Kasumi-1 (cell line): ENCODE data around the gene CLIC6.
"Not testable (repeated sequence)": the region's sequence is repeated elsewhere in the genome, so short reads cannot be mapped to it uniquely, and the experiment has no call there.

Source experiments
- DNase-seq, 2 experiments: peaks; one replicate each; lab custom pipeline; 2025; lab: John Stamatoyannopoulos, UW

Gene CLIC6

GRCh38 chr21:34653522-34653921 is 15.3 kb upstream of the CLIC6 start:
- DNase-seq: no peak

DNA sequence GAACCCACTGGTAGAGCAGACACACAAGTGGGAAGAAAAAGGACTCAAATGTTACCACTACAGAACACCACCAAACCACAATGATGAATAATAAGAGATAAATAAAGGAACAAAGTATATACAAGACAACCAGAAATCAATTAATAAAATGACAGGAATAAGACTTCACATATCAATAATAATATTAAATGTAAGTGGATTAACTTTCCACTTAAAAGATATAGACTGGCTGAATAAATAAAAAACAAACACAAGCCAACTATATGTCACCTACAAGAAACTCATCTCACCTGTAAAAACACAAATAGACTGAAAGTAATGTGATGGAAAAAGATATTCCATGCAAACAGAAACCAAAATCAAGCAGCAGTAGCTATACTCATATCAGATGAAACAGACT is 6.9 kb upstream of the CLIC6 start:
- DNase-seq: no peak

DNA sequence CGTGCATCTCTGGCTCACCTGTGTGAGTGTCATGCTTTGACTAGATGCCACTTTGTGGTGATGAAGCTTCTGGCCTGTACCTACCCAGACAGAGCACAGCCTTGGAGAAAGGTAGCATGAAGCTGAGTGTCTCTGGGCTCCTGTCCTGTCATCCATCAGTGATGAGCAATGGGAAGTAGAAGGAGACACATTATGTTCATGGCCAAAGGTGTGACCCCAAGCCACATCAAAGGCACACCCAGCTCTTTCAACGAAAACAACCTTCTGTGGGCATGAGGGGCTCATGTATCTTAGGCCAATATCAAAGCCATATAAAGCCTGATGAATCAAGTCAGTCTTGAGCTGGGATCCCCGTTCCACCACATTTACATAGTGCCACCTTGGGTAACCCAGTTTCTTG is 1.0 kb upstream of the CLIC6 start:
- no peak for DNase-seq

DNA sequence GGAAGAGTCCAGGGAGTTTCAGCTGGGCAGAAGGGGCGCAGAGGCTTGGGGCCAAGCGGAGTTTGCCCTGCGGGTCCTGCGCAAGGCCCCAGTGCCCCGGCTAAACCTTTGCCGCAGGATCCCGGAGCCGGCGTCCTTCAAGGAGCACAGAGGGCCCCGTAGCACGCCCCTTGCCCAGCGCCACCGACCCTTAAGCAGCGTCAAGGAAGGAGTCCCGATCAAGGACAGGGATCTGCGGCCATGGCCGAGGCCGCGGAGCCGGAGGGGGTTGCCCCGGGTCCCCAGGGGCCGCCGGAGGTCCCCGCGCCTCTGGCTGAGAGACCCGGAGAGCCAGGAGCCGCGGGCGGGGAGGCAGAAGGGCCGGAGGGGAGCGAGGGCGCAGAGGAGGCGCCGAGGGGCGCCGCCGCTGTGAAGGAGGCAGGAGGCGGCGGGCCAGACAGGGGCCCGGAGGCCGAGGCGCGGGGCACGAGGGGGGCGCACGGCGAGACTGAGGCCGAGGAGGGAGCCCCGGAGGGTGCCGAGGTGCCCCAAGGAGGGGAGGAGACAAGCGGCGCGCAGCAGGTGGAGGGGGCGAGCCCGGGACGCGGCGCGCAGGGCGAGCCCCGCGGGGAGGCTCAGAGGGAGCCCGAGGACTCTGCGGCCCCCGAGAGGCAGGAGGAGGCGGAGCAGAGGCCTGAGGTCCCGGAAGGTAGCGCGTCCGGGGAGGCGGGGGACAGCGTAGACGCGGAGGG is 520 bp downstream of the CLIC6 start:
- DNase-seq: no peak

GRCh38 chr21:34669880-34670219 is 1.1 kb downstream of the CLIC6 start:
- not testable (repeated sequence) for DNase-seq

GRCh38 chr21:34670220-34670961 is 1.6 kb downstream of the CLIC6 start:
- DNase-seq: no peak

- no peak for DNase-seq
These were observed 2.2 kb downstream of the CLIC6 start for GRCh38 chr21:34670962-34671348.

DNA sequence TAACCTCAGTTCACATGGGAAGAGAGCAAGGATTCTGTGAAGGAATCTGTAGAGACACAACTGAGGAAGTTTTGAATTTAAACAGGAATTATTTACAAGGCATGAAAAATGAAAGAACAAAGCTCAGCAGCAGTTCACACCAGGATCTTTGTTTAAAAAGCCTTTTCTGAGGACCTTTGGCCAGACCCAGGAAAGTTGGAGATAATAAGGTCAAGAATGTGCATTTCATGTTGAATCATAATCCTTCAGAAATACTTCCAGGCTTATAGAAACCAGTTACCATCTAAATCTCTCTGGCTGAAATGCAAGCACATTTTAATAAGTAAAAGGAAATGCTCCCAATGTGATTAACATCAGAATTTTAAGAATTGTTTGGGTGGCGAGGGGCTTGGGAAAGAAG is 2.7 kb downstream of the CLIC6 start:
- DNase-seq: no peak

- no peak for DNase-seq
These were observed 3.1 kb downstream of the CLIC6 start for GRCh38 chr21:34671891-34672290.

GRCh38 chr21:34673006-34673405 is 4.2 kb downstream of the CLIC6 start:
- no peak for DNase-seq

DNA sequence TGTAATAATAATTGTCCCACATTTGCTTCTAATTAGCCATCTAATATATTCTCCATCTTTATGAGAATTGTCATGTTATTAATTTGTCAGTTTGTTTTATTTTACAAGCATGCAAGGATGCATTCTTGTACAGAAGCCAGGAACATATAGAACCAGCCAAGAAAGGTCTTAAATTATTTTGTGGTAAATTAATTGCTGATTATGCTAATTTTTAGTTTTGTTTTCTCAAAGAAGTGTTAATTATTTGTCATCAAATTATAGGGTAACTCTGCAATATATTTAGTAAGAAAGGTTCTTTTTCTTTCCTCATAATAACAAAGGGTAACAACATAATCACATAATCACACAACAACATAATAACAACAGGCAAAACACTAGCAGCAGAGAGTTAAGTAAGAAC is 5.7 kb downstream of the CLIC6 start:
- DNase-seq: no peak

DNA sequence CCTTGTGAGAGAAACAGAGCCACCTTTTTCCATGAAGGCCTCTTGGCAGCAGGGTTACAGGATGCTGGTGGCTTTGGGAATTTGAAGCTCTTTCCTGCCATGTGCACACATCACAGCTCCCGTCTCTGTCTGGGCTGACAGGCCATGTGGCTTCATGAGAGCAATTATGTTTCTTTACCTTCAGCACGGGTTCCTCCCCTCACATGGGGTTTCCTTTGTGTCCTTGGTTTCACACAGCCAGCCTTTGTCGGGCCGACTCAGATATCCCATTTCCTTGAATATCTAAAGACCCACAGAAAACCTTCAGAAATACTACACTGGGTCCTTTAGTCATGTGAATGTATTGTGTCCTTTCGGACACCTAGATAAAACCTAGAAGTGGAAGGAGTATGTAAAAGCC is 7.1 kb downstream of the CLIC6 start:
- no peak for DNase-seq

DNA sequence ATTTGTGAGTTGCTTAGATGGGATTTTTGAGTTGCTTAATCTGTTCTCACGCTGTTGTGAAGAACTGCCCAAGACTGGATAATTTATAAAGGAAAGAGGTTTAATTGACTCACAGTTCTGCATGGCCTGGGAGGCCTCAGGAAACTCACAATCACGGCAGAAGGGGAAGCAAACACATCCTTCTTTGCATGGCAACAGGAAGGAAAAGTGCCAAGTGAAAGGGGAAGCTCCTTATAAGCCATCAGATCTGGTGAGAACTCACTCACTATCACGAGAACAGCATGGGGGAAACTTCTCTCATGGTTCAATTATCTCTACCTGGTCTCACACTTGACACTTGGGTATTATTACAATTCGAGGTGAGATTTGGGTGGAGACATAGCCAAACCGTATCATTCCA is 10.3 kb downstream of the CLIC6 start:
- DNase-seq: peak; percentile 4 to 11

GRCh38 chr21:34684174-34684876 is 15.5 kb downstream of the CLIC6 start:
- no peak for DNase-seq

DNA sequence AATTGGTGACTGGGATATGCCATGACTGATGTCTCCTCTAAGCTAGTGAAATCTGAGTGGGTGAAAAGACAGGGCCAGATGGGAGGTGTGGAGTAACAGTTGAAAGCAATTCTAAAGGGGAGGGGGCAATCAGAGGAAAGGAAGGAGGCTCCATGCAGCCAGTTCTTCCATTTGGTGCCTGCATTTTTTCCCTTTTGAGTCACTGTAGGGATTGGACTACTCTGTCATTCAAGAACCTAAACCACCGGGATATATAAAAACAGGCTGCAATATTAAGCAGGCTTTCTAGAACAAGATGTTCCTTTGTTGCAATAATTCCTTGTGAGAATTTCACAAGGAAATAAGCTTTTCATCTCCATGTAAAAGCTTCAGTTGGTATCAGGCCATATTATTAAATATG is 18.3 kb downstream of the CLIC6 start:
- DNase-seq: no peak

GRCh38 chr21:34687745-34688144 is 19.0 kb downstream of the CLIC6 start:
- no peak for DNase-seq

- DNase-seq: no peak
These were observed 19.4 kb downstream of the CLIC6 start for GRCh38 chr21:34688145-34688544.

- DNase-seq: no peak
These were observed 19.9 kb downstream of the CLIC6 start for GRCh38 chr21:34688715-34689114.

DNA sequence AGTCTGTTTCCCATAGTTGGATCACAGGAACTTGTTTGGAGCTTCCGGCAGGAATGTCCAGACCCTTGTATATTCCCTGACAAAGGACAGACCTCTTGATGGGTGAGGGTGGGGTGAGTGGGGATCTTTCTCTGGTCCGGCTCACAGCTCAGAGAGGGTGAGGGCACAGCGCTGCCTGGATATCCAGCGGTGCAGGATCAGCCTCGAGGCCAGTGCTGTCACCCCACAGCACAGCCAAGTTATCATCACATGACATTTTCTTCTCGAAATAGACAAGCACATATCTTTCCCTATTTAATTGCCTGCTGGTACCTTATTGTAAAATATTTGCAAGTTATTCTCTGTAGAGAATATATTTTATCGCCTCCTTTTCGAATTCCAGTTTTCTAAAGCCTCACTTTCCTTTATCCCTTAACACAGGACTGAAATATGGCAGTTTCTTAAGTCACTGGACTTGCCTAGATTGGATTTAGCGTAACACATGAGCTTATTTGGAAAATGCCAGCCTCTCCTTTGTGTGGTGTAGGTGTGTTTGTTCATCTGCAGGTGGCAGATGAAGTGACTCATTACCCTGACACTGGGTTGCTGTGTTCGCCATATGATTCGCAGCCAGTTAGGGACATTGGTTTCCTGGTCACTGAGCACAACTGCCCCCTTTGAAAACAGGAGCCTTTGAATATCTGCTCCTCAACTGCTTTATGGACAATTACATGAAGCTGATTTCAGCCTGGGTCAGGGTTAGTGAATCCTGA is 21.4 kb downstream of the CLIC6 start:
- no peak for DNase-seq

- no peak for DNase-seq
These were observed 22.0 kb downstream of the CLIC6 start for GRCh38 chr21:34690793-34691175.

DNA sequence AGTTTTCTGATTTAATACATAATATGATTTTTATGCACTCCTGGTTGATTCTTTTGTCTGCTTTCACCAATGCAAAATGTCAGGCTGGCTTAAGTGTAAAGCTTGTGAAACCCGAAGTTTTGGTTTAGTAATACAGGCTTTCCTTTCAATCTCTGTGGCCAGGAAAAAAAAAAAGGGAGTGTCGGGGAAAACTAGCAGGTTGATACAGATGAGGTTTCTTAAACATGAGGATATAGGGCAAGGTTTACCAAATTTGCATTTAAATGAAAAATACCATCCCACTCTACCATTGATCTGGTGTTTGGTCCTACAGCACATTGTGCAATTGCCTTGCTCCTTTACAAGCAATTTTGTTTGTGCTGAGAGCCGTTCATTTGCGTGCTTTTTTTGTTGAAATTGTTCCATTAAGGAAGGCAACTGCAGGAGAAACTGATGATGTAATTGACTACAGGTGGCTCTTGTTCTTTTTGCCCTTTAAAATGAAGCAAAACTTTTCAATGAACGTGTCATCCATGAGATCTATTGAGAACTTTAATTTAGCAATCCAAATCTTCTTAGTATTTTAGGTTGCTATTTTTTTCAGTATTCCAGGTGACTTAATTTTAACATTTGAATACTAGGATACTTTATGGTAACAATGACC is 22.7 kb downstream of the CLIC6 start:
- no peak for DNase-seq

DNA sequence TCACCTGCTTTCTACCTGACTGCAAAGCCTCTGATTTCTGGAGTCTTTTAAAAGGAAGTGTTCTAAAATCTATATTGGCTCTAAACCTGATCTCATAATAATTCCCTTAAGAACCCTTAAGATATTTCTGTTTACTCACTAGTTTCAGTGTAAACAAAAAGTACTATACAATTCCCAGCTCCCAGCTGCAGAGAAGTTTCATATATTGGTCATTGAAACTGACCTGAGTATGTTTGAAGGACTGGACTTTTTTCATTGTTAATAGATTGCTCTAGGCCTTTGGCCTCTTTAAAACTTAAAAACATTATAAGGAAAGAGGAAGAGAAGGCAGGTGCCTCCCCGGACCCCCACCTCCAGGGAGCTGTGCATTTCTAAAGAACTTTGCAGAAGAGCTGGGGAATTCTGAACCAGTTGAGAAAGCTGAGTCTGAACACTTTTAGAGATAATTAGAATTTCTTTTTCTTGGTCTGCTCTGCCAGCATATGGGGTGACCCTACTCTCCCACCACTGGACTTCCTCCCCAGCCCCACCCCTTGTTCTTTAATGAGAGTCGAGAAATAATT is 23.7 kb downstream of the CLIC6 start:
- DNase-seq: no peak
